BLaER1 treated with 17β-estradiol and CSF1 and Interleukin-3, amounts not matched to agents 10 nM and 100 nM (cell line): Measurements from ENCODE around the gene CRIP1.

ENCODE experiments used
- H3K27ac ChIP-seq, 11 experiments: shearing (Covaris generic); formaldehyde crosslinking; 2 replicates each; pipeline ENCODE4 v1.8.1; 2022
- H3K27me3 ChIP-seq, 11 experiments: shearing (Covaris generic); formaldehyde crosslinking; 2 replicates each; pipeline ENCODE4 v1.8.1; 2022
- H3K36me3 ChIP-seq, 11 experiments: shearing (Covaris generic); formaldehyde crosslinking; 2 replicates each; pipeline ENCODE4 v1.8.1; 2022
- H3K4me1 ChIP-seq, 10 experiments: shearing (Covaris generic); formaldehyde crosslinking; 2 replicates each; pipeline ENCODE4 v1.8.1; 2022
- H3K4me2 ChIP-seq, 11 experiments: shearing (Covaris generic); formaldehyde crosslinking; 2 replicates each; pipeline ENCODE4 v1.8.1; 2022
- H3K4me3 ChIP-seq, 10 experiments: shearing (Covaris generic); formaldehyde crosslinking; 2 replicates each; pipeline ENCODE4 v1.8.1; 2022
- H3K9ac ChIP-seq, 11 experiments: shearing (Covaris generic); formaldehyde crosslinking; 2 replicates each; pipeline ENCODE4 v1.8.1; 2022
- H3K9me3 ChIP-seq, 11 experiments: shearing (Covaris generic); formaldehyde crosslinking; replicated peaks in 1 of 11; 2 replicates each; pipeline ENCODE4 v1.8.1; 2022
- H4K20me1 ChIP-seq, 11 experiments: shearing (Covaris generic); formaldehyde crosslinking; 2 replicates each; pipeline ENCODE4 v1.8.1; 2022
- Cebpa-rat ChIP-seq, 11 experiments: shearing (Covaris generic); IDR thresholded peaks; 2 replicates each; pipeline ENCODE4 v1.8.1; 2022

The CRIP1 gene

GRCh38 chr14:105498430-105499255, 12.0 kb downstream of the CRIP1 start:
- no peak overlapping the region for H3K4me3 ChIP-seq

GRCh38 chr14:105499256-105500035, 12.8 kb downstream of the CRIP1 start:
- H3K27ac ChIP-seq, result no peak overlapping the region
- H3K9ac ChIP-seq, result no peak overlapping the region
- H3K9me3 ChIP-seq, result no peaks in the 10 kb centered on the region
- H3K4me3 ChIP-seq, result no peak overlapping the region
- peaks cover 0 to 23% (median 12%) of the 10 kb centered on the region in 10 experiments; a peak in 17 of 20 replicates for H3K4me1 ChIP-seq
- TF ChIP-seq Cebpa-rat (IDR thresholded peaks at IDR 0.05), result no peak
- no peak overlapping the region for H3K4me2 ChIP-seq
- peaks cover 0 to 35% (median 11%) of the 10 kb centered on the region in 11 experiments; a peak in 13 of 22 replicates for H3K36me3 ChIP-seq
- peaks cover 0 to 71% (median 0%) of the 10 kb centered on the region in 11 experiments; a peak in 9 of 22 replicates for H4K20me1 ChIP-seq
- H3K27me3 ChIP-seq, result no peaks in the 10 kb centered on the region

More at GRCh38 chr14:105498430-105499255, 12.0 kb downstream of the CRIP1 start:
- TF ChIP-seq Cebpa-rat (IDR thresholded peaks at IDR 0.05), result no peak
- peaks cover 0 to 76% (median 0%) of the 10 kb centered on the region in 11 experiments; a peak in 10 of 22 replicates for H4K20me1 ChIP-seq
- peaks cover 0 to 38% (median 11%) of the 10 kb centered on the region in 11 experiments; a peak in 13 of 22 replicates for H3K36me3 ChIP-seq
- no peaks in the 10 kb centered on the region for H3K27me3 ChIP-seq
- H3K27ac ChIP-seq, result no peak overlapping the region
- no peaks in the 10 kb centered on the region for H3K9me3 ChIP-seq
- H3K9ac ChIP-seq, result no peak overlapping the region
- peaks cover 0 to 15% (median 6%) of the 10 kb centered on the region in 10 experiments; a peak in 10 of 20 replicates for H3K4me1 ChIP-seq
- H3K4me2 ChIP-seq, result no peak overlapping the region

GRCh38 chr14:105500036-105500725, 13.5 kb downstream of the CRIP1 start:
- peaks cover 0 to 32% (median 11%) of the 10 kb centered on the region in 11 experiments; a peak in 12 of 22 replicates for H3K36me3 ChIP-seq
- H3K4me1 ChIP-seq, result peaks cover 0 to 30% (median 19%) of the 10 kb centered on the region in 10 experiments; a peak in 17 of 20 replicates
- H3K27me3 ChIP-seq, result no peaks in the 10 kb centered on the region; a peak in 1 of 22 replicates
- no peak for TF ChIP-seq Cebpa-rat (IDR thresholded peaks at IDR 0.05)
- peaks cover 0 to 64% (median 0%) of the 10 kb centered on the region in 11 experiments; a peak in 8 of 22 replicates for H4K20me1 ChIP-seq
- H3K4me3 ChIP-seq, result no peak overlapping the region
- peak overlapping the region in 1 of 11 experiments; percentile 36; a peak in 2 of 22 replicates for H3K9ac ChIP-seq
- no peak overlapping the region for H3K4me2 ChIP-seq
- 0 out of 22 replicates have a peak overlapping the region, but pooled peaks of 1 of the 11 experiments have one; percentile 14 for H3K27ac ChIP-seq
- no peaks in the 10 kb centered on the region for H3K9me3 ChIP-seq

GRCh38 chr14:105500726-105501101, 14.0 kb downstream of the CRIP1 start:
- Histone ChIP-seq H3K27ac (0 out of 22 replicates have a peak overlapping the region, but pooled peaks of 1 of the 11 experiments have one; percentile 14), H3K4me2 (no peak overlapping the region), H3K9ac (peak overlapping the region in 1 of 11 experiments; percentile 36; a peak in 1 of 22 replicates), H3K36me3 (peaks cover 0 to 32% (median 11%) of the 10 kb centered on the region in 11 experiments; a peak in 10 of 22 replicates), H3K9me3 (no peaks in the 10 kb centered on the region), H3K27me3 (no peaks in the 10 kb centered on the region; a peak in 1 of 22 replicates), H3K4me1 (peaks cover 0 to 32% (median 22%) of the 10 kb centered on the region in 10 experiments; a peak in 17 of 20 replicates), H4K20me1 (peaks cover 0 to 59% (median 0%) of the 10 kb centered on the region in 11 experiments; a peak in 7 of 22 replicates), H3K4me3 (no peak overlapping the region)
- no peak for TF ChIP-seq Cebpa-rat (IDR thresholded peaks at IDR 0.05)

GRCh38 chr14:105501504-105502291, 15.0 kb downstream of the CRIP1 start:
- H4K20me1 ChIP-seq, result peaks cover 0 to 54% (median 0%) of the 10 kb centered on the region in 11 experiments; a peak in 7 of 22 replicates
- no peak overlapping the region for H3K9ac ChIP-seq
- no peak overlapping the region for H3K4me2 ChIP-seq
- H3K4me1 ChIP-seq, result peaks cover 0 to 32% (median 22%) of the 10 kb centered on the region in 10 experiments; a peak in 17 of 20 replicates
- H3K27ac ChIP-seq, result no peak overlapping the region
- no peaks in the 10 kb centered on the region for H3K9me3 ChIP-seq
- no peak overlapping the region for H3K4me3 ChIP-seq
- H3K27me3 ChIP-seq, result no peaks in the 10 kb centered on the region; a peak in 1 of 22 replicates
- peaks cover 0 to 26% (median 11%) of the 10 kb centered on the region in 11 experiments; a peak in 10 of 22 replicates for H3K36me3 ChIP-seq
- no peak for TF ChIP-seq Cebpa-rat (IDR thresholded peaks at IDR 0.05)

GRCh38 chr14:105502446-105503295, 16.0 kb downstream of the CRIP1 start:
- Histone ChIP-seq H3K9me3 (no peaks in the 10 kb centered on the region), H3K27me3 (peaks cover 0 to 6% (median 0%) of the 10 kb centered on the region in 11 experiments; a peak in 5 of 22 replicates), H3K9ac (0 out of 22 replicates have a peak overlapping the region, but pooled peaks of 3 of the 11 experiments have one; percentile 10 to 15 (median 14)), H3K4me3 (no peak overlapping the region), H3K36me3 (peaks cover 0 to 18% (median 9%) of the 10 kb centered on the region in 11 experiments; a peak in 9 of 22 replicates), H4K20me1 (peaks cover 0 to 44% (median 0%) of the 10 kb centered on the region in 11 experiments; a peak in 5 of 22 replicates), H3K4me2 (peak overlapping the region in 4 of 11 experiments; percentile 11 to 32 (median 19); a peak in 3 of 22 replicates), H3K27ac (no peak overlapping the region), H3K4me1 (peaks cover 0 to 39% (median 24%) of the 10 kb centered on the region in 10 experiments; a peak in 17 of 20 replicates)
- no peak for TF ChIP-seq Cebpa-rat (IDR thresholded peaks at IDR 0.05)

- peaks cover 0 to 7% (median 0%) of the 10 kb centered on the region in 11 experiments; a peak in 5 of 22 replicates for H3K27me3 ChIP-seq
- H3K4me1 ChIP-seq, result peaks cover 0 to 45% (median 30%) of the 10 kb centered on the region in 10 experiments; a peak in 17 of 20 replicates
- TF ChIP-seq Cebpa-rat (IDR thresholded peaks at IDR 0.05), result no peak
- H3K4me2 ChIP-seq, result peak overlapping the region in 4 of 11 experiments; percentile 2 to 36 (median 16); a peak in 4 of 22 replicates
- peaks cover 0 to 14% (median 6%) of the 10 kb centered on the region in 11 experiments; a peak in 9 of 22 replicates for H3K36me3 ChIP-seq
- peaks cover 0 to 38% (median 0%) of the 10 kb centered on the region in 11 experiments; a peak in 5 of 22 replicates for H4K20me1 ChIP-seq
- no peak overlapping the region for H3K4me3 ChIP-seq
- H3K9me3 ChIP-seq, result no peaks in the 10 kb centered on the region
- no peak overlapping the region for H3K9ac ChIP-seq
- no peak overlapping the region for H3K27ac ChIP-seq
These were observed 16.6 kb downstream of the CRIP1 start for GRCh38 chr14:105503296-105503640.
